Measurements from ENCODE around the gene OR2H1. TPM values are rescaled to one million over a fixed set of nuclear protein-coding genes. Genes with fewer than 3 reads are reported as not detected.

The OR2H1 gene
- total and polyA plus RNA-seq, 11 donors: not detected

DNA sequence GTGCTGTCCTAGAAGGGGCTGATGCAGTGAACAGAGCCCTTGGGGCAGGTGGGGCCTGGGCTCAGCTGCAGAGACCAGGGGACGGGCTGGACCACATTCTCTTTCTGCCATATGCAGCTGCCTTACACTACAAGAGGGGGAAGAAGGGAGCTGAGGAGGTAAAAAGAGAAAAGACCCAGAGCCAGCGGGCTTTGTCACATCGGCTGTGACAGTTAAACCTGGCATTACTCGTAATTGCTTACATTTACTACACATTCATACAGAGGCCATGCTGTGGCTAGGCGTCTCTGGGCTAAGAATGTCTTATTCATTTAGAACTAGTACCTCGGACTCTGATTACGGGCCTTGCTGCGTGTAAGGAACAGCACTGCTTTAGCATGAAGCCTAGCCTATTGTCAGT, 43.6 kb downstream of the OR2H1 start:
- intact Hi-C loops (cut with DNase I): no loop called here
- Histone ChIP-seq H3K36me3 (no peaks in the 10 kb centered on the region), H3K4me3 (no peak overlapping the region), H3K27me3 (peaks cover 0 to 20% (median 0%) of the 10 kb centered on the region in 9 donors), H3K4me1 (no peaks in the 10 kb centered on the region), H3K9me3 (no peaks in the 10 kb centered on the region), H3K27ac (no peak overlapping the region)
- WGBS, 4 donors: 79 to 91% (median 88%) methylated on average over 8 of the region's 8 CpGs
- ATAC-seq (no peak), DNase-seq (no peak)
- TF ChIP-seq, protein P1, sequence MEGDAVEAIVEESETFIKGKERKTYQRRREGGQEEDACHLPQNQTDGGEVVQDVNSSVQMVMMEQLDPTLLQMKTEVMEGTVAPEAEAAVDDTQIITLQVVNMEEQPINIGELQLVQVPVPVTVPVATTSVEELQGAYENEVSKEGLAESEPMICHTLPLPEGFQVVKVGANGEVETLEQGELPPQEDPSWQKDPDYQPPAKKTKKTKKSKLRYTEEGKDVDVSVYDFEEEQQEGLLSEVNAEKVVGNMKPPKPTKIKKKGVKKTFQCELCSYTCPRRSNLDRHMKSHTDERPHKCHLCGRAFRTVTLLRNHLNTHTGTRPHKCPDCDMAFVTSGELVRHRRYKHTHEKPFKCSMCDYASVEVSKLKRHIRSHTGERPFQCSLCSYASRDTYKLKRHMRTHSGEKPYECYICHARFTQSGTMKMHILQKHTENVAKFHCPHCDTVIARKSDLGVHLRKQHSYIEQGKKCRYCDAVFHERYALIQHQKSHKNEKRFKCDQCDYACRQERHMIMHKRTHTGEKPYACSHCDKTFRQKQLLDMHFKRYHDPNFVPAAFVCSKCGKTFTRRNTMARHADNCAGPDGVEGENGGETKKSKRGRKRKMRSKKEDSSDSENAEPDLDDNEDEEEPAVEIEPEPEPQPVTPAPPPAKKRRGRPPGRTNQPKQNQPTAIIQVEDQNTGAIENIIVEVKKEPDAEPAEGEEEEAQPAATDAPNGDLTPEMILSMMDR (IDR thresholded peaks at IDR 0.05): no peak
- TF ChIP-seq POLR2A (IDR thresholded peaks at IDR 0.05): no peak

DNA sequence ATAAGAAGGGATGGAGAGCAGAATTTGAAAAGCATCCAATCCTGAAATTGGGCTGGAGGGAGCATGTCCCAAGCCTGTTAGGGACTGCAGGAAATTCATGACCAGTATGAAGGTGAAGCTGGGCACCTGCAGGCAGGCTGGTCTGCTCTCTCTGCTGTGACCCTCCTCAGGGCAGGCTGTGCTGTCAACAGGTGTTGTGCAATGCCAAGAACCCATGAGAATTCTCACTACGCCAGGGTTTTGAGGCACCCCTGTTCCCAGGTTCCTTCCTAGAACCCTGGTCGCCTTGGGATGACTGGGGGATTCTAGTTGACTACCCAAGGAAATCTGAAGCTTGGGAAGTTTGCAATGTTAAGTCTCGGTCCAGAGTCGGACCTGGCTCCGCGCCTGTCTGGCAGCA, 44.2 kb downstream of the OR2H1 start:
- no peak for TF ChIP-seq POLR2A (IDR thresholded peaks at IDR 0.05)
- TF ChIP-seq, protein P1 (IDR thresholded peaks at IDR 0.05): no peak
- Histone ChIP-seq H3K36me3 (no peaks in the 10 kb centered on the region), H3K9me3 (no peaks in the 10 kb centered on the region), H3K27me3 (peaks cover 0 to 20% (median 0%) of the 10 kb centered on the region in 9 donors), H3K27ac (no peak overlapping the region), H3K4me1 (no peaks in the 10 kb centered on the region), H3K4me3 (no peak overlapping the region)
- intact Hi-C loops (cut with DNase I): no loop called here
- no peak for ATAC-seq
- WGBS, 4 donors: 88 to 100% (median 91%) methylated on average over 3 to 6 of the region's 6 CpGs
- DNase-seq: no peak

DNA sequence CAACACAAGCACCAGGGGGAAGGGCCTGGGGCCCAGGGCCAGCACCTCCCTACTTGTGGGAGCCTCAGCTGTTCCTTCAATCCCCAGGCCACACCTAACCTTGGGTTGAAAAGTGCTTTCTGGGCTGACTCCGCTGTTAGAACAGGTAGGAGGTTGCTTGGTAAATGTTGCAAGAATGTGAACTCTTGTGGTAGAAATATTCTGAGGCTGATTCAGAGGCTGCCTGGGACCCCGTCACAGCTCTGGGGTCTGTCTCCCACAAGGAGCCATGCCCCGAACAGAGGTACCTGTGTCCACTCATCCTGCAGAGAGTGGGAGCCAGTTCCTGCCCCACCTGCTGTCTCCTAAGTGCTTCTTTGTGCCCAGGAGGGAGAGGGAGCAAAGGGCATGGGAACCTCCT, 45.2 kb downstream of the OR2H1 start:
- no peak overlapping the region for H3K27ac ChIP-seq
- H3K4me3 ChIP-seq: no peak overlapping the region
- DNase-seq (no peak), ATAC-seq (no peak)
- H3K27me3 ChIP-seq: peaks cover 0 to 14% (median 0%) of the 10 kb centered on the region in 9 donors
- H3K36me3 ChIP-seq: no peaks in the 10 kb centered on the region
- 78 to 86% (median 86%) methylated on average over 2 to 3 of the region's 3 CpGs for WGBS, 4 donors
- no peaks in the 10 kb centered on the region for H3K9me3 ChIP-seq
- intact Hi-C loops (cut with DNase I): no loop called here
- no peaks in the 10 kb centered on the region for H3K4me1 ChIP-seq
- TF ChIP-seq POLR2A (IDR thresholded peaks at IDR 0.05): no peak
- TF ChIP-seq, protein P1 (IDR thresholded peaks at IDR 0.05): no peak

DNA sequence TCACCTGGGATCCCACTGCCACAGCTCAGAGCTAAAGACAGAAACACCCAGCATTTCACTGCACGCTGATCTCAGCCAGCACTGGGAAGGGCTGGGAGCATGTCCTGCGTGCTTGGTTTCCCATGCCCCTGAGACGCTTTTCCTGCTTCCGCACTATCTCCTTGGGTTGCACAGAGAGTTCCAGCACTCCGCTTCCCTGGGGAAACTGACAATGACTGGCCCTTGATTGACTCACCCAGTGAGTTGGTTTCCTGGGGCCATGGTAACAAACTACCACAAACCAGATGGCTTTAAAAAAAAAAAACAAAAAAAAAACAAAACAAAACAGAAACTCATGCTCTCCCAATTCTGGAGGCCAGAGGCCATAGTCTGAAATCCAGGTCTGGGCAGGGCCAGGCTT, 45.6 kb downstream of the OR2H1 start:
- intact Hi-C loops (cut with DNase I): no loop called here
- no peak for TF ChIP-seq POLR2A (IDR thresholded peaks at IDR 0.05)
- TF ChIP-seq, protein P1 (IDR thresholded peaks at IDR 0.05): no peak
- no peak overlapping the region for H3K4me3 ChIP-seq
- no peaks in the 10 kb centered on the region for H3K36me3 ChIP-seq
- no peak for DNase-seq
- H3K4me1 ChIP-seq: no peaks in the 10 kb centered on the region
- peaks cover 0 to 15% (median 0%) of the 10 kb centered on the region in 9 donors for H3K27me3 ChIP-seq
- H3K9me3 ChIP-seq: no peaks in the 10 kb centered on the region
- H3K27ac ChIP-seq: no peak overlapping the region
- peak in 1 of 4 donors; percentile 11 for ATAC-seq
- WGBS, 4 donors: 64 to 78% (median 75%) methylated on average over 5 of the region's 5 CpGs
